Neuronal stem cell (in vitro differentiated cells): ENCODE data around the gene DPM3.

Source experiments
- DNase-seq: peaks from one replicate; pipeline ENCODE4 v3.0.0-alpha.2; 2013; ENCODE audit warnings: low spot score
- H2AFZ ChIP-seq: one replicate; pipeline ENCODE4 v1.6.1; 2013; ENCODE audit warnings: mild to moderate bottlenecking, low read length, inconsistent platforms
- H2AK5ac ChIP-seq: 2 replicates; pipeline ENCODE4 v1.6.1; 2013; ENCODE audit warnings: low read depth, mild to moderate bottlenecking, inconsistent platforms, low read length, moderate library complexity, mixed read lengths
- H2BK120ac ChIP-seq: 2 replicates; pipeline ENCODE4 v1.6.1; 2013; ENCODE audit warnings: low read depth, mild to moderate bottlenecking, inconsistent platforms, low read length, moderate library complexity, mixed read lengths
- H2BK12ac ChIP-seq: one replicate; pipeline ENCODE4 v1.6.1; 2013; ENCODE audit warnings: low read length, inconsistent platforms
- H2BK15ac ChIP-seq: 2 replicates; pipeline ENCODE4 v1.6.1; 2013; ENCODE audit warnings: mild to moderate bottlenecking, low read length, inconsistent platforms, mixed read lengths
- H2BK5ac ChIP-seq: one replicate; pipeline ENCODE4 v1.6.1; 2013; ENCODE audit warnings: inconsistent platforms, mild to moderate bottlenecking, low read length, moderate library complexity
- H3K14ac ChIP-seq: one replicate; pipeline ENCODE4 v1.6.1; 2013; ENCODE audit warnings: low read length, inconsistent platforms
- H3K18ac ChIP-seq: 2 replicates; pipeline ENCODE4 v1.6.1; 2013; ENCODE audit warnings: low read length, inconsistent platforms
- H3K23ac ChIP-seq: 2 replicates; pipeline ENCODE4 v1.6.1; 2013; ENCODE audit warnings: low read depth, mild to moderate bottlenecking, mixed read lengths, low read length, inconsistent platforms; ENCODE audit not compliant: poor library complexity
- H3K27ac ChIP-seq: replicated peaks from 3 replicates; pipeline ENCODE4 v1.5.1; 2013; ENCODE audit warnings: low read length, inconsistent platforms
- H3K27me3 ChIP-seq, 3 experiments: 2 replicates each; pipeline ENCODE4 v1.6.1; 2013; ENCODE audit warnings: low read length in 3 of 3, mild to moderate bottlenecking in 2 of 3, inconsistent platforms in 1 of 3, low read depth in 1 of 3, mixed read lengths in 1 of 3, moderate library complexity in 1 of 3; ENCODE audit not compliant: control insufficient read depth in 3 of 3, insufficient read depth in 3 of 3
- H3K36me3 ChIP-seq, 2 donors: replicated peaks in 1 of 2; 2 replicates each; pipeline ENCODE4 v1.6.1; 2013; ENCODE audit warnings: low read length in 2 of 2; ENCODE audit not compliant: control insufficient read depth in 2 of 2, insufficient read depth in 2 of 2
- H3K4ac ChIP-seq: 2 replicates; pipeline ENCODE4 v1.6.1; 2013; ENCODE audit warnings: inconsistent platforms, mild to moderate bottlenecking, low read length, moderate library complexity
- H3K4me1 ChIP-seq, 2 donors: 1 replicate in 1 of 2; 2 replicates in 1 of 2; pipeline ENCODE4 v1.6.1; 2013; ENCODE audit warnings: low read length in 2 of 2, low read depth in 1 of 2; ENCODE audit not compliant: control insufficient read depth in 2 of 2, insufficient read depth in 1 of 2
- H3K4me2 ChIP-seq: one replicate; pipeline ENCODE4 v1.6.1; 2013; ENCODE audit warnings: mild to moderate bottlenecking, low read length, inconsistent platforms; ENCODE audit not compliant: insufficient read depth, poor library complexity, severe bottlenecking
- H3K4me3 ChIP-seq, 2 donors: 2 replicates each; pipeline ENCODE4 v1.5.1; 2013; ENCODE audit warnings: low read length in 2 of 2, mild to moderate bottlenecking in 2 of 2, inconsistent platforms in 1 of 2, moderate library complexity in 1 of 2
- H3K79me1 ChIP-seq: one replicate; pipeline ENCODE4 v1.6.1; 2013; ENCODE audit warnings: low read depth, mild to moderate bottlenecking, inconsistent platforms, low read length, moderate library complexity
- H3K9ac ChIP-seq: one replicate; pipeline ENCODE4 v1.6.1; 2013; ENCODE audit warnings: mild to moderate bottlenecking, low read depth, low read length, inconsistent platforms; ENCODE audit not compliant: poor library complexity
- H3K9me3 ChIP-seq, 2 donors: replicated peaks in 1 of 2; 2 replicates each; pipeline versions ENCODE3 to v1.6.1; 2013; ENCODE audit warnings: low read length in 2 of 2, mild to moderate bottlenecking in 2 of 2, inconsistent platforms in 1 of 2, low read depth in 1 of 2, mixed read lengths in 1 of 2, moderate library complexity in 1 of 2; ENCODE audit not compliant: control insufficient read depth in 2 of 2, insufficient read depth in 1 of 2
- H4K8ac ChIP-seq: one replicate; pipeline ENCODE4 v1.6.1; 2013; ENCODE audit warnings: low read depth, mild to moderate bottlenecking, inconsistent platforms, low read length, moderate library complexity
- H4K91ac ChIP-seq: one replicate; pipeline ENCODE4 v1.6.1; 2013; ENCODE audit warnings: low read length, low read depth, mild to moderate bottlenecking, inconsistent platforms; ENCODE audit not compliant: poor library complexity
- WGBS, 2 donors: extraction: QIAGEN DNeasy Blood & Tissue Kit; methylation state at CpG; one replicate each; pipeline ENCODE4 v1.1.7; 2013; ENCODE audit warnings: missing lambda C conversion rate in 2 of 2, mixed read lengths in 1 of 2; ENCODE audit not compliant: insufficient read length in 2 of 2, insufficient replicate concordance in 1 of 2; ENCODE audit errors: extremely low coverage in 2 of 2; 5-methylcytosine and 5-hydroxymethylcytosine counted together

The DPM3 gene

DNA sequence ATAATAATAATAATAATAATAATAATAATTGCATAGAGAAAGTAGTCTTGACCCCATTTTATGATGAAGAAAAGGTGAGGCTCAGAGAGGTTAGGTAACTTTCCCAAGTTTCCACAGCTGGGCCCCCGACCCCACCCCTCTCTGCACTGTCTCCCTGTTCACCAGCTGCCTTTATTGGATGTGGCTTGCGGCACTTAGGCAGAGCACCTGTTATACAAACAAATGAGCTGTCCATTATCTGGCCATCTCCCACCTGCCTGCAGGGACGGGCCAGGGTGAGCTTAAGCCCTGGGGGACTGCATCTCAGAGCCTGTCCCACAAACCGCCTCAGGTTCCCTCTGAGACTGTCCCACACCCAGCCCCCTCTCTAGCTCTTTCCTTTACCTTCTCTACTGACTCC is 22.7 kb downstream of the DPM3 start:
- Histone ChIP-seq H3K27me3 (peaks cover 0 to 68% (median 2%) of the 10 kb centered on the region in 3 experiments), H3K4me1 (no peaks in the 10 kb centered on the region), H3K4me2 (no peak overlapping the region), H2BK120ac (no peak overlapping the region), H2AFZ (no peak overlapping the region), H3K4ac (no peak overlapping the region), H2AK5ac (no peak overlapping the region), H2BK5ac (no peak overlapping the region), H3K4me3 (no peak overlapping the region), H3K23ac (no peak overlapping the region), H2BK15ac (no peak overlapping the region), H2BK12ac (no peak overlapping the region), H3K36me3 (no peaks in the 10 kb centered on the region), H3K9ac (no peak overlapping the region), H3K27ac (no peak overlapping the region), H4K8ac (no peak overlapping the region), H3K18ac (no peak overlapping the region), H3K9me3 (no peaks in the 10 kb centered on the region), H3K14ac (no peak overlapping the region), H4K91ac (no peak overlapping the region), H3K79me1 (no peaks in the 10 kb centered on the region)
- no CpG with 5 or more reads among the region's 4 CpGs for WGBS, 2 donors
- DNase-seq, result no peak

DNA sequence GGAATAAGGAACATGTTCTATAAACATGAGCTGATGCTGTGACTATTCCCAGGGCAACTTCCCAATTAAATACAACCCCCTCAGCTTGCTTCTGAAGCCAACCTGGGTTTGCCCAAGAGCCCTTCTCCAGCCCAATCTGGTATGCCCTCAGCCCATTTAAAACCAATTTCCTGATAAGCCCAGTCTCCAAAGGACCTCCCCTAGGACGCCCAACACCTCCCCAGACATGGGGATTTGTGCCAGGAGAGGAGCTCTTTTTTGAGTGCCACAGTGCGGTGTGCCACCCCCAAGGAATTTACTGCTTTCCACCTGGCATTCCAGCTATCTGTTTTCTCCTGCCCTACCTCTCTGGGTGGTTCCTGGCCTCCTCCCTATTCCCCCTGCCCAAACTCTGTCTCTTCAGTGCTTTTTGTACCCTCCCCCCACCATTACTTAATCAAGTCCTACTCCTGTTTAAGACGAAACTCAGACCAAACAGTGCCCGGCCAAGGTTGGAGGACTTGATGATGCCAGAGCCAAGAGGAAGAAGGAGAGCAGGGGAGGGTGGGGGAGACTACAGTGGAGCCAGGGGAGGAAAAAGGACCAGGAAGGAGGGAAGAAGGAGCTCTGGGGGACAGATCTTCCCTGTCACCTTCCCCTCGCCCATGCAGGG is 24.1 kb downstream of the DPM3 start:
- Histone ChIP-seq H3K79me1 (no peaks in the 10 kb centered on the region), H3K4me2 (no peak overlapping the region), H2BK5ac (no peak overlapping the region), H2AFZ (no peak overlapping the region), H2AK5ac (peak overlapping the region; percentile 49), H4K8ac (no peak overlapping the region), H4K91ac (no peak overlapping the region), H3K4me1 (peaks cover 0 to 2% of the 10 kb centered on the region in 2 donors), H3K23ac (no peak overlapping the region), H3K14ac (peak overlapping the region; percentile 41), H3K4me3 (peak overlapping the region in 1 of 2 donors; percentile 18), H3K27me3 (peaks cover 0 to 66% (median 2%) of the 10 kb centered on the region in 3 experiments), H3K9ac (no peak overlapping the region), H2BK12ac (no peak overlapping the region), H3K27ac (no peak overlapping the region), H3K18ac (no peak overlapping the region), H3K36me3 (no peaks in the 10 kb centered on the region), H2BK120ac (no peak overlapping the region), H3K4ac (no peak overlapping the region), H3K9me3 (no peaks in the 10 kb centered on the region), H2BK15ac (no peak overlapping the region)
- no CpG with 5 or more reads among the region's 5 CpGs for WGBS, 2 donors
- no peak for DNase-seq

DNA sequence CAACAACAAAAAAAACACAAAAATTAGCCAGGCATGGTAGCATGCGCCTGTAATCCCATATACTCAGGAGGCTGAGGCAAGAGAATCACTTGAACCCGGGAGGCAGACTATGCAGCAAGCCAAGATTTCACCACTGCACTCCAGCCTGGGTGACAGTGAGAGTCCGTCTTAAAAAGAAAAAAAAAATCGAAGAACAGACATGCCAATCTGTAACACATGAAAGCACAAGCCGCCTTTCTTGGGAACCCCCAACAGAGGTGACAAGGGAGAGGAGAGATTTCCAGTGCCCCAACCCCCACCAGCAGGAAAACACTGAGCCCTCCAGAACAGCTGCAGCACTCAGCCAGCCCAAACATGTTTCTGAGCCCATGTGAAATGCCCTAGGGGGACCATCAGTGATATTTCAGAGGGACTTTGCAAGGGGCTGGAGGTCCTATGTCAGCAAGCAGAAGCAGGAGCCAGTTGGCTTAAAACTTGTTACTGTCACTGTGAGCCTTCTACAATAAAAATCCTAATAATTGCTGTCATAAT is 26.8 kb downstream of the DPM3 start:
- H3K4me3 ChIP-seq, result no peak overlapping the region
- H3K9ac ChIP-seq, result no peak overlapping the region
- H3K4me2 ChIP-seq, result no peak overlapping the region
- DNase-seq, result no peak
- no peak overlapping the region for H2AK5ac ChIP-seq
- no peak overlapping the region for H4K8ac ChIP-seq
- WGBS, 2 donors, result no CpG with 5 or more reads among the region's 5 CpGs
- H2BK15ac ChIP-seq, result no peak overlapping the region
- peak overlapping the region; percentile 18 for H2AFZ ChIP-seq
- no peak overlapping the region for H2BK5ac ChIP-seq
- H2BK12ac ChIP-seq, result no peak overlapping the region
- H3K23ac ChIP-seq, result no peak overlapping the region
- H3K79me1 ChIP-seq, result no peaks in the 10 kb centered on the region
- H3K4me1 ChIP-seq, result peaks cover 0 to 2% of the 10 kb centered on the region in 2 donors
- H3K36me3 ChIP-seq, result no peaks in the 10 kb centered on the region
- H4K91ac ChIP-seq, result no peak overlapping the region
- H3K27ac ChIP-seq, result no peak overlapping the region
- H2BK120ac ChIP-seq, result no peak overlapping the region
- H3K18ac ChIP-seq, result no peak overlapping the region
- peaks cover 0 to 42% (median 2%) of the 10 kb centered on the region in 3 experiments for H3K27me3 ChIP-seq
- H3K9me3 ChIP-seq, result no peaks in the 10 kb centered on the region
- H3K4ac ChIP-seq, result no peak overlapping the region
- H3K14ac ChIP-seq, result no peak overlapping the region

DNA sequence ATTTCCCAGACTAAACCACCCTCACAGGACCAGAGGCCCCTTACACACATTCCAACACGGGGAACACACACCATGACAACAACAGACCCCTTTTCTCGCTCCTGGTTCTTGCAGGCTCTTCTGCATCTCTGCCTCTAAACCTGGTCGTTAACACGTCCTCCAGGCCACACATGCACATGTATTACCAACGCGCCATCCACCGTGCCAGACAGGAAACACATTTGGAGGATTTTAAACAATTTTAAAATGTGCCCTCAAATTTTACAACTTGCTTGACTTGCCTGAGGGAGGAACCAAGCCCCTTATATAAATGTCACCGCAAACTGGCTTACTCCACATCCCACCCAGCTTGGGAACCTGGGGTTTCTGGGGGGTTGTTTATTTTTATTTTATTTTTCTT is 29.5 kb downstream of the DPM3 start:
- Histone ChIP-seq H3K18ac (no peak overlapping the region), H3K4me2 (no peak overlapping the region), H2BK12ac (no peak overlapping the region), H2AFZ (no peak overlapping the region), H3K23ac (no peak overlapping the region), H3K79me1 (no peaks in the 10 kb centered on the region), H2BK5ac (no peak overlapping the region), H4K91ac (no peak overlapping the region), H2BK15ac (no peak overlapping the region), H3K4ac (no peak overlapping the region), H3K27ac (no peak overlapping the region), H2BK120ac (no peak overlapping the region), H3K4me1 (peaks cover 0 to 2% of the 10 kb centered on the region in 2 donors), H3K4me3 (no peak overlapping the region), H3K36me3 (no peaks in the 10 kb centered on the region), H3K27me3 (peaks cover 0 to 42% (median 2%) of the 10 kb centered on the region in 3 experiments), H3K9ac (no peak overlapping the region), H3K9me3 (no peaks in the 10 kb centered on the region), H2AK5ac (no peak overlapping the region), H3K14ac (no peak overlapping the region), H4K8ac (no peak overlapping the region)
- no peak for DNase-seq
- no CpG with 5 or more reads among the region's 8 CpGs for WGBS, 2 donors
